Smooth muscle cell (in vitro differentiated cells): ENCODE data around the gene ORC4. TPM values are rescaled to one million over a fixed set of nuclear protein-coding genes. Genes with fewer than 3 reads are reported as not detected.
A peak's percentile ranks its signal among the peaks of the same experiment; 100 is the strongest.

Source experiments
- DNase-seq: peaks from one replicate; lab custom pipeline; 2025; ENCODE audit not compliant: unreplicated experiment; lab: John Stamatoyannopoulos, UW
- H2AFZ ChIP-seq: fragments of 200-600 bp; sonication (generic); 2 replicates; pipeline ENCODE4 v1.6.0; 2016; ENCODE audit warnings: antibody characterized with exemption, low read depth, mild to moderate bottlenecking
- H3F3A ChIP-seq: fragments of 200-600 bp; sonication (generic); 2 replicates; pipeline ENCODE4 v1.6.0; 2017; ENCODE audit warnings: antibody characterized with exemption, low read depth
- H3K27ac ChIP-seq: fragments of 200-600 bp; sonication (generic); 2 replicates; pipeline ENCODE4 v1.5.1; 2016; ENCODE audit warnings: low read depth, mild to moderate bottlenecking
- H3K27me3 ChIP-seq: fragments of 200-600 bp; sonication (generic); 2 replicates; pipeline ENCODE4 v1.6.1; 2016; ENCODE audit warnings: low read depth, mild to moderate bottlenecking
- H3K36me3 ChIP-seq: fragments of 200-600 bp; sonication (generic); 2 replicates; pipeline ENCODE4 v1.5.1; 2016; ENCODE audit warnings: low read depth
- H3K4me1 ChIP-seq: fragments of 200-600 bp; sonication (generic); 2 replicates; pipeline ENCODE4 v1.5.1; 2016; ENCODE audit warnings: low read depth
- H3K4me2 ChIP-seq: fragments of 200-600 bp; sonication (generic); 2 replicates; pipeline ENCODE4 v1.6.0; 2016; ENCODE audit warnings: mild to moderate bottlenecking
- H3K4me3 ChIP-seq: fragments of 200-600 bp; sonication (generic); 2 replicates; pipeline ENCODE4 v1.5.1; 2016; ENCODE audit warnings: mild to moderate bottlenecking
- H3K79me2 ChIP-seq: fragments of 200-600 bp; sonication (generic); 2 replicates; pipeline ENCODE4 v1.6.0; 2016; ENCODE audit warnings: low read depth, mild to moderate bottlenecking
- H3K9ac ChIP-seq: fragments of 200-600 bp; sonication (generic); 2 replicates; pipeline ENCODE4 v1.6.0; 2016; ENCODE audit warnings: low read depth
- H3K9me3 ChIP-seq: fragments of 200-600 bp; sonication (generic); replicated peaks from 2 replicates; pipeline ENCODE4 v1.5.1; 2016; ENCODE audit warnings: low read depth
- H4K20me1 ChIP-seq: fragments of 200-600 bp; sonication (generic); 2 replicates; pipeline ENCODE4 v1.6.0; 2016; ENCODE audit warnings: low read depth
- WGBS: methylation state at CpG from one replicate; pipeline ENCODE4 v1.1.7; 2016; ENCODE audit warnings: low lambda C conversion rate; 5-methylcytosine and 5-hydroxymethylcytosine counted together
- polyA plus RNA-seq: library from polyadenylated mRNA; unstranded; fragments of >200 nt; fragmentation: Nextera tagmentation; extraction: Ambion mirVana; gene quantifications from 2 replicates; pipeline ENCODE4 v1.2.1, GENCODE V29; 2016
- total RNA-seq: library from RNA; depleted of rRNA; stranded (reverse); fragments of >200 nt; gene quantifications from 2 replicates; pipeline ENCODE4 v1.2.3, GENCODE V29; 2014
- TF ChIP-seq, protein P1 (sequence below): fragments of 200-600 bp; sonication (generic); IDR thresholded peaks from 2 replicates; pipeline ENCODE4 v1.5.1; 2017; ENCODE audit warnings: borderline replicate concordance, mild to moderate bottlenecking, antibody characterized with exemption; ENCODE audit not compliant: insufficient read depth, poor library complexity, severe bottlenecking

The ORC4 gene
- total and polyA plus RNA-seq, 2 experiments from 2014 or later, result 23.7 to 75.3 TPM

DNA sequence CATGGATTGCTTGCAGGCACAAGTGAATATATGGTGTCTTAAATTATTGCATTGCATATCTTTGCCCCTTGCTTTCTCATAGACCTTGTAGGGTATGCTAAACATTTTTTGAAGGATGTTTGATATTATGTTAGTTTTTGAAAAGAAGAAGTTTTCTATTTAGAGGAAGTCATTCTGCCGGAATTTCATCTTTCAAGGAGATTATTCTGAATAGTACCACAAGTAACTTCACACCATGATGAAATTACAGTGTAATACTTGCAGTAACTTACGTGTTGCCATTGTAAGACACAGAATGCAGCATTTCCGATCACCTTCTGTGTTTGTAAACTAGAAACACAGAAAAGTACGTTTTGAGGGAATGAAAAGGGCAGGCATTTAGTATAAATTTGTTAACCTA, 103.8 kb downstream of the ORC4 start:
- Histone ChIP-seq H3K4me3 (no peak overlapping the region), H3K79me2 (peaks cover 4% of the 10 kb centered on the region), H3K9ac (no peak overlapping the region), H3F3A (no peaks in the 10 kb centered on the region), H3K4me2 (no peak overlapping the region), H3K9me3 (no peaks in the 10 kb centered on the region), H4K20me1 (peaks cover 8% of the 10 kb centered on the region), H3K27ac (no peak overlapping the region), H2AFZ (no peak overlapping the region), H3K27me3 (no peaks in the 10 kb centered on the region), H3K36me3 (peaks cover 20% of the 10 kb centered on the region), H3K4me1 (no peaks in the 10 kb centered on the region)
- DNase-seq, result no peak
- TF ChIP-seq, protein P1, sequence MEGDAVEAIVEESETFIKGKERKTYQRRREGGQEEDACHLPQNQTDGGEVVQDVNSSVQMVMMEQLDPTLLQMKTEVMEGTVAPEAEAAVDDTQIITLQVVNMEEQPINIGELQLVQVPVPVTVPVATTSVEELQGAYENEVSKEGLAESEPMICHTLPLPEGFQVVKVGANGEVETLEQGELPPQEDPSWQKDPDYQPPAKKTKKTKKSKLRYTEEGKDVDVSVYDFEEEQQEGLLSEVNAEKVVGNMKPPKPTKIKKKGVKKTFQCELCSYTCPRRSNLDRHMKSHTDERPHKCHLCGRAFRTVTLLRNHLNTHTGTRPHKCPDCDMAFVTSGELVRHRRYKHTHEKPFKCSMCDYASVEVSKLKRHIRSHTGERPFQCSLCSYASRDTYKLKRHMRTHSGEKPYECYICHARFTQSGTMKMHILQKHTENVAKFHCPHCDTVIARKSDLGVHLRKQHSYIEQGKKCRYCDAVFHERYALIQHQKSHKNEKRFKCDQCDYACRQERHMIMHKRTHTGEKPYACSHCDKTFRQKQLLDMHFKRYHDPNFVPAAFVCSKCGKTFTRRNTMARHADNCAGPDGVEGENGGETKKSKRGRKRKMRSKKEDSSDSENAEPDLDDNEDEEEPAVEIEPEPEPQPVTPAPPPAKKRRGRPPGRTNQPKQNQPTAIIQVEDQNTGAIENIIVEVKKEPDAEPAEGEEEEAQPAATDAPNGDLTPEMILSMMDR, result no peak
- 91% methylated on average over 4 of the region's 4 CpGs for WGBS

GRCh38 chr2:147916067-147916466, 104.5 kb downstream of the ORC4 start:
- H3F3A ChIP-seq, result no peaks in the 10 kb centered on the region
- 89% methylated on average over 2 of the region's 2 CpGs for WGBS
- H3K4me2 ChIP-seq, result no peak overlapping the region
- peaks cover 8% of the 10 kb centered on the region for H3K79me2 ChIP-seq
- TF ChIP-seq, protein P1, result no peak
- peaks cover 20% of the 10 kb centered on the region for H3K36me3 ChIP-seq
- H3K9ac ChIP-seq, result no peak overlapping the region
- no peak overlapping the region for H2AFZ ChIP-seq
- H3K27me3 ChIP-seq, result no peaks in the 10 kb centered on the region
- no peak overlapping the region for H3K27ac ChIP-seq
- H3K4me1 ChIP-seq, result no peaks in the 10 kb centered on the region
- H3K9me3 ChIP-seq, result no peaks in the 10 kb centered on the region
- H4K20me1 ChIP-seq, result peaks cover 8% of the 10 kb centered on the region
- no peak for DNase-seq
- no peak overlapping the region for H3K4me3 ChIP-seq

GRCh38 chr2:147913701-147914480, 106.6 kb downstream of the ORC4 start:
- peaks cover 8% of the 10 kb centered on the region for H3K36me3 ChIP-seq
- no peaks in the 10 kb centered on the region for H3K4me1 ChIP-seq
- no peak for DNase-seq
- peaks cover 8% of the 10 kb centered on the region for H4K20me1 ChIP-seq
- H3K4me2 ChIP-seq, result no peak overlapping the region
- H2AFZ ChIP-seq, result no peak overlapping the region
- H3K27me3 ChIP-seq, result no peaks in the 10 kb centered on the region
- H3K4me3 ChIP-seq, result no peak overlapping the region
- H3K27ac ChIP-seq, result no peak overlapping the region
- H3K79me2 ChIP-seq, result peaks cover 8% of the 10 kb centered on the region
- no peaks in the 10 kb centered on the region for H3K9me3 ChIP-seq
- H3K9ac ChIP-seq, result no peak overlapping the region
- no peaks in the 10 kb centered on the region for H3F3A ChIP-seq
- TF ChIP-seq, protein P1, result no peak
- WGBS, result 61% methylated on average over 3 of the region's 3 CpGs

DNA sequence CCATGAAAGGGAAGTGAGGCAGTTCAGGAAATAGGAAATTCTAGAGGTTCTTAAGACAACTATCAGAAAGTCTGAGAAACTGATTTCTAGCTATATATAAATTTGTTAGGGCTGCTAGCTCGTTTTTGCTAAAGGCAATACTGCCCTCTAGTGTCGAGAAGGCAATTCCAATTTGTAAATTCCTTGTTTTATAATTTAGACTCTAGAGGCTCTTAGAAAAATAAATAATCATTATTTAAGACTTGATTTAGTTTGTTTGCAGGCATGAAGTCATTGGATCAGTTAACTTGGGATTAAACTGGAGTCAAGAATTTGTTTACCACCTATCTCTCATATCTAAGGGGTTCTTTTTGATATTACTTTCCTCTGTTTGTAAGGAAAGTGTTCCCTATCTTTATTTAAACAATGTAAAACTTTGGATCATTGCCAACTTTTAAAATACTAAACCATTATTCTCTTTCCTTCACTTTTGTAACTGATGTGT, 109.5 kb downstream of the ORC4 start:
- Histone ChIP-seq H4K20me1 (peaks cover 3% of the 10 kb centered on the region), H3K4me2 (no peak overlapping the region), H3K36me3 (no peaks in the 10 kb centered on the region), H3K79me2 (peaks cover 8% of the 10 kb centered on the region), H3K9me3 (no peaks in the 10 kb centered on the region), H3F3A (no peaks in the 10 kb centered on the region), H3K4me3 (no peak overlapping the region), H3K9ac (no peak overlapping the region), H3K27ac (no peak overlapping the region), H2AFZ (no peak overlapping the region), H3K4me1 (no peaks in the 10 kb centered on the region), H3K27me3 (no peaks in the 10 kb centered on the region)
- TF ChIP-seq, protein P1, result peak; percentile 94
- DNase-seq, result no peak
- WGBS, result 0% methylated on average over 2 of the region's 2 CpGs
